Measurements from ENCODE around the gene PTPRR.

DNA sequence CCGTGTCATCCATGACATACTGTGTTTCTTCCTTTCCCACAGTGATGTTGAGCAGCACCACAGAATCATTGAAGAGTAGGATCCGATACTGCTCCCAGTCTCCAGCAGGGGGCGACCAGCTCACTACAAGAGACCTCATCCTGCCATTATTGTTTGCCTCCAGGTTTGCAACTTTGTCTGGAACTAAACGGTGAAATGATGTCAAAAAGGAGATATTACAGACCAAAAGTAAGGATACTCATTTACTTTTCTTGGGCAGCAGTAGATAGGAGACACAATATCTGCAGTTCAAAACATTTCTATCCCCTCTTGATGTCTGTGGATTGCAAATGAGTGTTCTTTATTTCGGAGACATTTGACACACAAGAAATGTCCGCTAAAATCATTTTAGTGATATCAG lies 330.5 kb downstream of the PTPRR start:
- no peak for TF ChIP-seq FOXM1 (IDR thresholded peaks at IDR 0.05; ENCODE audit: borderline replicate concordance)
- TF ChIP-seq ELF4 (IDR thresholded peaks at IDR 0.05), result no peak
- no peak for TF ChIP-seq SP1 (IDR thresholded peaks at IDR 0.05)
- no peak for TF ChIP-seq HDGF (IDR thresholded peaks at IDR 0.05; ENCODE audit: borderline replicate concordance)
- TF ChIP-seq BHLHE40 (IDR thresholded peaks at IDR 0.05; ENCODE audit: borderline replicate concordance), result no peak
- TF ChIP-seq ZNF384 (IDR thresholded peaks at IDR 0.05), result no peak
- no peak for TF ChIP-seq NFRKB (IDR thresholded peaks at IDR 0.05)
- no peak for TF ChIP-seq ARNT (IDR thresholded peaks at IDR 0.05)
- TF ChIP-seq FOXK2 (IDR thresholded peaks at IDR 0.05), result no peak
- no peak for TF ChIP-seq FOXA1 (IDR thresholded peaks at IDR 0.05)
- no peak for TF ChIP-seq TARDBP (IDR thresholded peaks at IDR 0.05)
- TF ChIP-seq, protein P1, sequence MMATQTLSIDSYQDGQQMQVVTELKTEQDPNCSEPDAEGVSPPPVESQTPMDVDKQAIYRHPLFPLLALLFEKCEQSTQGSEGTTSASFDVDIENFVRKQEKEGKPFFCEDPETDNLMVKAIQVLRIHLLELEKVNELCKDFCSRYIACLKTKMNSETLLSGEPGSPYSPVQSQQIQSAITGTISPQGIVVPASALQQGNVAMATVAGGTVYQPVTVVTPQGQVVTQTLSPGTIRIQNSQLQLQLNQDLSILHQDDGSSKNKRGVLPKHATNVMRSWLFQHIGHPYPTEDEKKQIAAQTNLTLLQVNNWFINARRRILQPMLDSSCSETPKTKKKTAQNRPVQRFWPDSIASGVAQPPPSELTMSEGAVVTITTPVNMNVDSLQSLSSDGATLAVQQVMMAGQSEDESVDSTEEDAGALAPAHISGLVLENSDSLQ (IDR thresholded peaks at IDR 0.05), result no peak
- no peak for TF ChIP-seq L3MBTL2 (conservative IDR thresholded peaks at IDR 0.05)
- no peak for TF ChIP-seq SUZ12 (IDR thresholded peaks at IDR 0.05)

Measured in HEK293T (cell line).